Astrocyte of the spinal cord (primary cell): ENCODE measurements around the gene ATG4B.

ENCODE experiments used
- DNase-seq: peaks from one replicate; pipeline ENCODE4 v3.0.0; 2011; ENCODE audit warnings: low read depth, low spot score
- H3K4me3 ChIP-seq: 2 replicates; pipeline ENCODE4 v1.5.1; 2011; ENCODE audit warnings: low read depth, mild to moderate bottlenecking, low read length, moderate library complexity
- CTCF ChIP-seq: IDR thresholded peaks from 2 replicates; pipeline ENCODE4 v1.5.1; 2012; ENCODE audit warnings: low read depth, mild to moderate bottlenecking, low read length, inconsistent platforms
- in situ Hi-C: cut with HindIII; loops from 2 replicates; pipeline ENCODE4 v1.10.0; 2017; ENCODE audit warnings: low sequenced_read_pairs

The ATG4B gene

GRCh38 chr2:241607162-241607885 lies 30.2 kb upstream of the ATG4B start:
- TF ChIP-seq CTCF = no peak
- in situ Hi-C loops = no loop called here
- no peak for DNase-seq
- H3K4me3 ChIP-seq = no peak overlapping the region

DNA sequence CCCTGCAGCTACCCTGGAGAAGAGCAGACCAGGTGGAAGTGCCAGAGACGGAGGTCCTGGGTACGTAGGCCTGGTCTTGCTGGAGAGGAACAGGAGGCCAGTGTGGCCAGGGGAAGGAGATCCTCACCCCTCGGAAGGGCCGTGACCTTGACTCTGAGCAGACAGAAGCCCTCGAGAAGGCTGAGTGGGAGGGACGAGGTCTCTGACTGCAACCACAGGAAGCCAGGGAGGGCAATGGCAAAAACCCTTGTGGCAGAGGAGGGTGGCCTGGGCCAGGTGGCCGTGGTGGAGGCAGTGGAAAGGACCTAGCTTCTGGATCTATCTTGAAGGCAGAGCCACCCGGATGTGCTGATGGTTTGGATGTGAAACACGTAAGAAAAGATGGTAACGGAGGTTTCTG lies 28.6 kb upstream of the ATG4B start:
- DNase-seq = no peak
- no peak overlapping the region for H3K4me3 ChIP-seq
- no peak for TF ChIP-seq CTCF
- in situ Hi-C loops = no loop called here

DNA sequence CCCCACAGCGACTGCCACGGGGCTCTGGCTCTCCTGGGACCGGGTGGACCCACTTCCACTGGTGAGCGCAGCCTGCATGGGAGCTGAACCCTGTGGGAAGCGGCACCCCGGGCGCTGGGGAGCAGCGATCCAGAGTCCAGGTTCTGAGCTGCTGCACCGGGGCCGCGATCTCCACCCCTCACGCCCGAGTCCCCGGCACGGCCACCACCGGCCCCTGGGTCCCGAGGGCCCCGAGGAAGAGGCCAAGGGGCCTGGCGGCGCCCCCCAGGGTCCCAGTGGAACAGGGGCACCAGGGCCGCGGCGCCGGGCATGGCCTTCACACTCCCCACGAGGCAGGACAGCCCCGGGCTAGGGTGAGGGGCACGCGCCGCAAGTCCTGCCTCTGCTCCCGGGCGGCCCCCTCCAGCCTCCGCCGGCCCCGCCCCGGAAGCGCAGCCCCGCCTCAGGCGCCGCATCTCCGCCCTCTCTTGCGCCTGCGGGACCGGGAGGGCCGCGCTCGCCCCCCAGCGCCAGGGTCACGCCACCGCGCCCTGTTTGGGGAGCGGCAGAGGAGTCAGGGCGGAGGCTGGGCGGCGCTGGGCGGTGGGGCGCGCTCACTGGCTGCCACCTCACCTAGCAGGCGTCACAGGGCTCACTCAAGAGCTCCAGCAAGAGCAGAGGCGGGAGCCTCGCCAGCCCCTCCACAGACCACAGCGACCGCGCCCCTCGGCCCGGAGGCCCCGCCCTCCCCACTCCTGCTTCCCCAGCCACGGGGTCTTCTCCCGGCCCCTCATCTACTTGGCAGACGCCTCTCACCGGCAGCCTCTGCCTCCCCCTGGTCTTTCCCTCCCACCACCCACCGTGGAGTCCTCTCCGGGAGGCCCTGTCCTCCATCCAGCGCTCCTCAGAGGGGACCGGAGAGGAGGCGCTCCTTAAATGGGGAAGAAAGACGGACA lies 27.4 kb upstream of the ATG4B start:
- peak overlapping the region; percentile 46 for H3K4me3 ChIP-seq
- DNase-seq = peak; percentile 84
- peak; percentile 50 for TF ChIP-seq CTCF
- in situ Hi-C loops = no loop called here

- in situ Hi-C loops = no loop called here
- TF ChIP-seq CTCF = no peak
- no peak for DNase-seq
- no peak overlapping the region for H3K4me3 ChIP-seq
Measured at GRCh38 chr2:241611062-241611461, 26.4 kb upstream of the ATG4B start.

DNA sequence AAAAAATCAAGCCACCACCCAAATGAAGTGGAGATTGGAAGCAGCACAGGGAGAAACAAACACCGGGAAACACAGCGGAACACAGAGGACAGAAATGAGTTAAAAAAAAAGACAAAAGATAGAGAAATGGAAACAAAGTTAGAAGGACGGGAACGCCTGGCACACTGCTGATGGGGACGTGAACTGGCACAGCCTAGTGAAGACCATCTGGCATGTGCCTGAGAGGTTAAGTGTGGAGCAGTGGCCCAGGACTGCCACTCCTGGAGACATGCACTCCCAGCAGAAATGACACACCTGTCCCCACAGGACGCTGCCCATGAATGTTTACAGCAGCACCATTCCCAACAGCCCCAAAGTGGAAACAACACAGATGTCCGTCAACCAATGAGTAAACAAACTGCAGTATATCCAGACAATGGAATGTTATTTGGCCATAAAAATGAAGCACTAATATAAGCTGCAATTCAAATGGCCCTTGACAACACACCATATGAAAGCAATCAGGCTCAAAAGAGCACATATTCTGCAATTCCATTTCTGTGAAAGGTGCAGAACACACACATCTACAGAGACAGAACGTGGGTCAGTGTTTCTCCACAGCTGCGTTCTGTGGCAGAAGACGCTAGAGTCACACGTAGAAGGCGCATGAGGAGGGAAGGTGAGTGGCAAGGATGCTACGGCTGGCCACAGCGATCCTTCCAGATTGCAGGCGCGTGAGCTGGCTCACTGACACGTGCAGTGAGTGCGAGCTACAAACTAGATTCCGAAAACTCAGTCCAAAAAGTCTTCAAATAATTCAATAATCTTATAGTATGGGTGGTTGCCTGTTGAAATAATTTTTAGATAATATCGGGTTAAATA lies 25.1 kb upstream of the ATG4B start:
- no peak overlapping the region for H3K4me3 ChIP-seq
- in situ Hi-C loops = no loop called here
- no peak for DNase-seq
- no peak for TF ChIP-seq CTCF

DNA sequence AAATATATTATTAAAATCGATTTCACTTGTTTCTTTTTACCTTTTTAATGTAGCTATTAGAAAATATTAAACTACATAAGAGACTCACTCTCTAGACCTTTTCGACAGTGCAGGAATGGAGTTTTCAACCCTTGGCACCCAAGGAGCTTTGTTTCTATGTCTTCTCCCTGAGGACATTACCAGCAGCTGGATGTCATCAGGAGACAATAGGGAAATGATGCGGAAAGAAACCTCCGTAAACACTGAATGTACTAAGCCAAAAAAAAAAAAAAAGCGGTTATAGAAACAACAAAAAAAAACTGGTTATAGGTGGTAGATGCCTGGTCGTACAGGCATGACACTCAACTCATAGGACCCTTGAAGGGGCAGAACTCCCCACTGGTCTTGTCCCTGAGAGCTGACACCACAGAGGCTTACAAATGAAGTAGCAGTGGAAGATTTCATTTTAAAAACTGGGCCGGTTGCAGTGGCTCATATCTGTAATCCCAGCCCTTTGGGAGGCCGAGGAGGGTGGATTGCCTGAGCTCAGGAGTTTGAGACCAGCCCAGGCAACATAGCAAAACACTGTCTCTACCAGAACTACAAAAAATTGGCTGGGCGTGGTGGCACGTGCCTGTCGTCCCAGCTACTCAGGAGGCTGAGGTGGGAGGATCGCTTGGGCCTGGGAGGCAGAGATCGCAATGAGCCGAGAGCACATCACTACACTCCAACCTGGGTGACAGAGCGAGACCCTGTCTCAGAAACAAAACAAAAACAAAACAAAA lies 24.3 kb upstream of the ATG4B start:
- peak; percentile 37 for DNase-seq
- no peak overlapping the region for H3K4me3 ChIP-seq
- no peak for TF ChIP-seq CTCF
- in situ Hi-C loops = no loop called here
